Cortex of kidney (tissue), 1 donor: Measurements from ENCODE around the gene KAZN.

Experiments
- DNase-seq: peaks from one replicate; lab custom pipeline; 2025; lab: John Stamatoyannopoulos, UW

KAZN gene

DNA sequence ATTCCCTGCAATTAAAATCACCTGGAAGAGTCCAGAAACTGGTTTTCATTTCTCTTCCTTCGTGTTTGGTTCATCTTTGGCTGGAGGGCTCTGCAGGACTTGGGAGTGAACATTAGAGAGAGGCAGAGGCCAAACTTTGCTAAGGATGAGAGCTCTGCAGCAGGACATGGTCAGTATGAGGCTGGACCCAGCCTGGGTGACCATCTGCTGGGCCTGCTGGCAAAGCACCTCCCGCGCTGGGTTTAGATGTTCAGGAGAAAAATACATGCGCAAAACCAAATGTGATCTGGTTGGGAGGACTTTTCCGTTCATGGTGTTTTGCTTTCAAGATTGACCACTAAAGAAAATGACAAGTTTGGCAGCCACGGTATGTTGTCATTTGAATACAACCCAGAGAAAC is 15.9 kb downstream of the KAZN start:
- no peak for DNase-seq

DNA sequence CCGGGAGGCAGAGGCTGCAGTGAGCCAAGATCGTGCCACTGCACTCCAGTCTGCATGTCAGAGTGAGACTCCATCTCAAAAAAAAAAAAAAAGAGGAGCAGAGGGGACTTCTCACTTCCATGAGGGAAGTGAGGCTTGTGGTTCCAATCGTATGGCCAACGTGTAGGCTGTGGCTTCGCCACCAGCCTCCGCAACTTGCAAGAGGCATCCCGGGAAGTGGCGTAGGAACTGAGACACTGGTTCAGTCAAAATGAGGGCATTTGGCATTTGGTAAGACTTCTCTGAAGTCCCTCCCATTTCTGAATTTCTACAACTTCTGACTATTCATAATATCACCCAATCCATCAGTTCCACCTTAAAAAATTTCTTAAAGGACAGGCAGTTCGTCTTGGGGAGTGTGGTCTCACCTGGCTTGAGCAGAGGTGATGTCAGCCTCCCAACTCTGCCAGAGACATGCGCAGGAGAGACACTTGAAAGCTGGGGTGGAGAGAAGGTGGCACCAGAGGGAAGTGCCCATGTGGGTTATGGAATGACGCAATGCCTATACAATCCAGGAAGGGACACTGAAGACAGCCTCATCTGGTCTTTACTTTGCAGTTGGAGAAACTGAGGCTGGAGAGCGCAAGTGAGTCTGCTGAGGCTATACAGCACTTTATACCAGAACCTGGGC is 17.2 kb downstream of the KAZN start:
- no peak for DNase-seq

DNA sequence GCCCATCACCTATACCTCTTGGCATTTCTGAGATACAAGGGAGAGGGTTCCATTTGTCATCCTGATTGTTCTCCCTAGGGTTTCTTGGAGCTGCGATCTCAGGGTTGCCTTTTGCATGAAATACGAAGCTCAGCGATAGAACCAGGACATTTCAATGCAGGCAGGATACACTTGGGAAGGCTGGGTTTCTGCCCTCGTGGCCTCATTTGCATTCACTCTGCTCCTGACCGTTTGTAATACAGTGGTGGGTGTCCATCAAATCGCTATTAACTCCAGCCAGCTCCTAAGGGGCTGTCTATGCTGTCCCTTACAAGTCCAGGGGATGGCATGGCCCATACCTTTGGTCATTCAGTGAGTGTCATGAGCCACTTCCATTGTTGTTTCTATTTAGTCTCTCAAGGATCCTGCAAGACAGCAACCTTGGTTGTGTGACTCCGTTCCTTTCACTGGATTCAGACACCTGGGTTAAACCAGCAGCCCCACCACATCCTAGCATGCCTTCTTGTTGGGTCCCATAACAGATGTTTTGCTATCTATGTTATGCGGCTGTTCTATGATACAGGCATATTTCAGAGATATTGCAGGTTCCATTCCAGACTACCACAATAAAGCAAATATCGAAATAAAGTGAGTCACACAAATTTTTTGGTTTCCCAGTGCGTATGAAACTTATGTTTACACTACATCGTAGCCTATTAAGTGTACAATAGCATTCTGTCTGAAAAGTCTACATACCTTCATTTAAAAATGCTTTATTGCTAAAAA is 18.3 kb downstream of the KAZN start:
- no peak for DNase-seq

DNA sequence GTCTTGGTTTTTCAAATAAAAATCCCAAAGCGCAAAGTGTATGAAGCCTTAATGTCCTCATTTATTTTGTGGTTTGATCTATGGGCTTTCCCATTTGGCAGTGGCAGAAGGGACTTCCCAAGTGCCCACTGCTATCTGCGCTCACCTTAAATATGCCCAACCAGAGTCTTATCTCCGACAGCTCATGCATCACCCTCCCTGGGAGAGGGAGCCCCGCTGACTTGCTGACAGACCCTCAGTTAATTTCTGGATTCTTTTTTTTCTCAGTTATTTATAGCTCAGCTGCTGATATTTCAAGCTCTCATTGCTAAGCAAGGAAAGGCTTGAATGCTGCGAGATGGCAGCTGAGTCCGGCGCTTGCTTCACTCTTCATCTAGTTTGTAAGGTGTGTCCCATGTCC is 19.3 kb downstream of the KAZN start:
- DNase-seq = no peak

DNA sequence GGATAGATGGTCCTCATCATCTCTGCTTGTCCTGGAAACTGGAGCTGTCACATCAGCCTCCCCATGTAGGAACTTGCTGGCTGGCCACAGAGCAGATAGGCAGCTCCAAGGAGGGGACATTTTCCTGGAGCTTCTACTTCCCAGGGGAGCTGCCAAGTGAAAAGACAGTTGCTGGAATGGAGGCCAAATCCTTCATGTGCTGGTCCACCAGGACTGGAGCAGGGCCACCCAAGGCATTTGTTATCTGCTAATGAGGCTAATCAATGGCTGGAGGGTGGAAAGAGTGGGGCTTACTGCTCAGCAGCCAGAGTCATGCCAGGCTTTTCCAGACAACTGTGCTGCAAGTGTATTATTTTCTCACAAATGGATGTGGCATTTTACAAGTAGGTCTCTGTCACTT is 22.5 kb downstream of the KAZN start:
- DNase-seq = no peak

DNA sequence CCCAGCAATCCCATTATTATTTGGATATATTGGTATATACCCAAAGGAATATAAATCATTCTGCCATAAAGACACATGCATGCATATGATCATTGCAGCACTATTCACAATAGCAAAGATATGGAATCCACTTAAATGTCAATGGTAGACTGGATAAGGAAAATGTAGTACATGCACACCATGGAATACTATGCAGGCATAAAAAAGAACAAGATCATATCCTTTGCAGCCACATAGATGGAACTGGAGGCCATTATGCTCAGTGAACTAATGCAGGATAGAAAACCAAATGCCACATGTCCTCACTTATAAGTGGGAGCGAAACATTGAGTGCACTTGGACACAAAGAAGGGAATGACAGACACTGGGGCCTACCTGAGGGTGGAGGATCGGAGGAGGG is 24.6 kb downstream of the KAZN start:
- DNase-seq = no peak

DNA sequence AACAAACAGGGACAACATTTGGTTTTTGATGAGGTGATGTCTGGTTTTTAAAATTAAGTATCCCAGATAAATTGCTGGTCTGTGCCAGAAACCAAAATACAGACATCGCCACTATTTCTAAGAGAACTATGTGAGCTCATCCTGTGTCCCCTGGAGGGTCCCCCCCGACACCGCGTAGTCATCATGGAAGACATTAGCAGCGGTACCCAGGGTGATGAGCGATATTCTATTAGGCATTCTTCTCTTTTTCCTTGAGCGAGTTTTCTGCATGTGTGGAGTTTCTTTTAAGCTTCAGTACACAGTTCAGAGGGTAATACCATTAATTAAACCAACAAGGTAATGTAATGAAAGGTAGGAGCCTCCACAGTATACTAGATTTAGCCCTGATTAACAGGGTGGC is 26.5 kb downstream of the KAZN start:
- no peak for DNase-seq

DNA sequence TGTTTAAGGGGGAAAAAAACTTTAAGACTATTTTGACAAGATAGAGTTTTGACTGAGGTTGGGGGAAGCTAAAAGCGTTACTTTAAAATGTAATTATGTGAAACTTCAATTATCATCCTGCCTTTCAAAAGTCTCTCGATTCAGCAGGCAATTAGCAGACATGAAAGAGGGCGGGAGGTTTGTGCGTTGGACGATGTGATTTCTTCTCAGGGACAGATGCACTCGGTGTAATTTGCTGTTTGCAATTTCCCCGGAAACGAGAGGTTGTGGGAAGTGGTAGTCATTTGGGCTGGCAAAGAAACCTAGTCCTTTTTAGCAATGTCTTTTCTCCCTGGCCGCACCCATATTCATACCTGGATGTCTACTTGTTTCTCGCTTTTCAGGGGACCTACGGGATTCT is 27.1 kb downstream of the KAZN start:
- no peak for DNase-seq

DNA sequence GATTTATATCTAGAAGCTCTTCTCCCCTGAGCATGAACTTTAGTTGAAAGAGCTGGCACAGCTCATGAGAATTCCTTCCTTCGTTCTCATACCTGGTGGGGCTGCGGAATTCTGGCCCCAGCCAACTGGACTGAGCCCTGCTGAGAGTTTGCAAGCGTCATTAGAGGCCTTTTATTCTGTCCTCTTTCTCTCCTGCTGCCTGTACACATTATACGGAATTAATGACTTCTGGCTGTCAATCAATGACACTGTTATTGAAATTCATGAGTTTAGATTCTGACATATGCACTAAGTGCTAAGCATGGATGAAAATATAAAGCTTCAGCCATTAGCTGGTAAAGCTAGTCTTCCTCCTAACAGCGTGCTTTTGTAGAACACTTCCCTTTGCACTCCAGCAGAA is 27.5 kb downstream of the KAZN start:
- no peak for DNase-seq

DNA sequence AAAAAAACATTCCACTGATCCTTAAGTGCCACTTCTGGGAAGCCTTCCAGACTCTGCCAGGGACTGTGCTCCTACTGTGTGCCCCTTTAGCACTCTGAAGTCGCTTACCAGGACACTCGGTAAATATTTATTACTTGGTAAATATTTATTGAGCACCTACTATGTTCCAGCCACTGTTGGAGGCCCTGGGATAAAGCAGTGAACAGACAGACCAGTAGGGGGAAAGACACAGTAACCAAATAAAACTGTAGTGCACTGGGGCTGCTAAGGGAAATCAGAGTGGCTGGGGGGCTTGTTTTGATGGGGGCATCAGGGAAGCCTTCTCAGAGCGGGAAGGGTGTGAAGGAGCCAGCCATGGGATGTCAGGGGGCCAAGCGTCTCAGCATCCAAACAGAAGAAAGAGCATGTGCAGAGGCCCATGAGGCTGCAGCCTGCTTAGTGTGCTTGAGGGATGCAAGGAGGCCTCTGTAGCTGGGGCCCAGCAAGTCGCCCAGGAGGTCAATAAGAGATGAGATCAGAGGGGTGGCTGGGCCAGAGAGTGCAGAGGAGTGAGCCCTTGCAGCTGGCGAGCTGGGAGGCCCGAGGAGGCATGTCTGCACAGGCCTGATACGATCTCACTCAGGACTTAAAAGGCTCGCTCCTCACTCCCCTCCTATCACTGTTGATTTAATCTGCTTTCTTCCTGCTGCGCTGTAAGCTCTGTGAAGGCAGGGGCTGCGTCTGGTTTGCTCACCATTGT is 28.6 kb downstream of the KAZN start:
- DNase-seq = no peak

DNA sequence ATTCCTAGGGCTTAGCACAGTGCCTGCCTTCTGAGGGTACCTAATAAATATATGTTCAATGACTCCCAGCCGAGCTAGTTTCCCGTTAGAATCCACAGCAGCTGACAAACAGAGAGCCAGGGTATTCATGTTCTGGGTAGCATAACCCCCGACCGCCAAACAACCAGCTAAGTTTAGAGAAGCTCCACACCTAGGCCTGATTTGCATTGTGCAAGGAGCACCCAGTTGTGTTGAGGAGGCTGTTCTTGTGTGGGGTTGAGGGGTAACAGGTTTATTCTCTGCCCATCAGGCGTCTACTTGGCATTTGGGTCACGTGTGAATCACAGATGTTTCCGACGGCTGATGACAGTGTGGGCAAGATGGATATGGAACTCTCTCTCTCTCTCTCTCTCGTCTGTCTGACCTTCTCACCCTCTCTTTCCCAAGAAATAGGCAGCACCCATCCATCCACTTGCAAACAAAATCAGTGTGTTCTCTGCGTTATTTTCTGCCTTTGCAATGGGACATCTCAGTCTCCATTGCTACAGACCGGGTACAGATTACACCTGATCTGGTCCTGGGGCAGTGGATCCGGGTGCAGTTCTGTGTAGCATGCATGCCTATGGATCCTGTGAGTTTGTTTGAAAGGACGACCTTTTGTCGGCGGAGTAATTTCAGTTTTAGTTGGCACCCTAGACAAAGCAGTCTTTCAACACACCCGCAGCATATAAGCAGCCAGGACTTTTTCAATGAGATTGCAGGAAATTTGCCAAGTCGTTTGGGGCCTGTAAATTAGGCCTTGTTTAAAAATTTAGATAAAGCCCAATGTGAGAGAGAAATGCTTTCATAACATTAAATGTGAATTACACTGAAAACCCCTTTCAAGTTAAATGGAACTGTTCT is 29.4 kb downstream of the KAZN start:
- DNase-seq = no peak

DNA sequence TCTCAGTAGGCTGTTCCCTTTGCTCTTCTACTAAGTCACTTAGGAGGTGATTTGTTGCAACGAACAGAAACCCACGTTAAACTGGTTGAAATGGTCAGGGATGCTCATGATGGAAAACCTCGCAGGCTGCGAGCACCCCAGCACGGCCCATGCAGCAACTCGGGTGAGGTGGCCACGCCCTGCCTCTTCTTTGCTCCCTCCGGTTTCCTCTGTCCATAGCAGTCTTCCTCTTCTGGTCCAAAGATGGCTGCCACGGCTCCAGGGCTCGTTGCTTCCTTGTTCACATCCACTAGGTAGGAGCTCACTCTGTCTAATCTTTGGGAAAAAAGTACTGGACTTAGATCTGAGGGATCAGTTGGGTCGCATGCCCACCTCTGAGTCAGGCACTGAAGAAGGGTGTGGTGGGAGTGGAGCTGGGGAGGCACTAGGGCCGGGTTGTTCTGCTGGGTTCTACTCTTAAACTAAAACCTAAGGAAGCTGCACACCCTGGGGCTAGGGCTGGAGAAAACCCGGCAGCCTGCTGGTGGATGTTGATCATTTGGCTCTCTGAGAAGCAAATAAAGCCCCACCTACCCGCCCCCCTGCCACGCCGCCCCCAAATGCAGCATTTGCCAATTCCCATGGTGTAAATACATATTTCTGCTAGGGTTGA is 31.0 kb downstream of the KAZN start:
- no peak for DNase-seq

DNA sequence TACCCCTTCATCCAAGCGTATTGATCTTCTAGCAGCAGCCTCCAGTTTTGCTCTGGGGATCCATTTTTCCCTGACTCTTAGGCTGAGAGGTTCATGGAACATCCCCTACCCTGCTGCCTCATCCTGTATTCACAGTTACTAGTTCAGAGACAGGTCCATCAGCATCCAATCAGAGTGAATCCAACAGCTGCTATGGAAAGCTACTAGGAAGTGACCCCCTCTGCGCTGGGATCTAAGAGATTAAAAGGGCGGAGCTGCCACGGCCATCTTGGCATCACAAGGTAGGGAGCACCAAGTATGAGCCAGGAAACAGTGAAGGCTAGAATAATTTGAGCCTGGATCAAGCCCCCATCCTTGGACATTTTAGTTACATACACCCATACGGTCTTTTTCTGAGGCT is 32.5 kb downstream of the KAZN start:
- no peak for DNase-seq

DNA sequence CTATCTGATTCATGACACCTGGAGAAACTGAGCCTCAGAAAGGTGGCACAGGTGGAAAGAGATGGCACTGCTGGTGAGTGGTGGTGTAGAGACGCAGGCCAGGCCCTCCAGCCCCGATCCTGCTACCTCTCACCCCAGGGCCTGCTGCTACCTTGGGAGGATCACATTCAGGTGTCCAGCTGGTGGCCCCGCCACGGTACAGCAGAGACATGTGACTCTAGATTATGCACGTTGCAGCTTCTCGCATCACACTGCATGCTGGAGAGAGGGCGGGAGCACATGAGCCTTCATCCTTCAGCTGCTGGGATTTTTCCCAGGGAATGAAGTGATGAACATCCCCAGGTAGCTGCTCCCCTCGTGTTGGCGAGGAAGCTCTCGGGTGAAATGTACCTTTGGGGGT is 32.9 kb downstream of the KAZN start:
- DNase-seq = no peak

DNA sequence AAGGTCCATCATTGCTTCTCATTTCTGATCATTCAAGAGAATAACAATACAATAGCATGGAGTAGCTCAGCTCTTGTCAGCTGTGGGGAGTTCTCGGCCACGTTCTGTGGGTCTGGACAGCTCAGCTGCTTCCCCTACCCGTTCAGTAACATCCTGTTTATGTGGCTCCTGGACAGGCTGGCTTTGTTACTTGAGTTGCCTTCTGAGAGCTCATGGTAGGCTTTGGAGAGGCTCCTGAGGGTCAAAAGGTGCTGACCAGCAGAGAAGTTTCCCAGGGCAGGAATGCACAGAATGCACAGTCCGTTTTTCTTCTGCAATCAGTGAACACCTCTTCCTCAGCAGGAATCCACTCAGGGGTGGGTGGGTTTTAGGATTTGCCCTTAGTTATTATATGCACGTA is 36.0 kb downstream of the KAZN start:
- DNase-seq = no peak

DNA sequence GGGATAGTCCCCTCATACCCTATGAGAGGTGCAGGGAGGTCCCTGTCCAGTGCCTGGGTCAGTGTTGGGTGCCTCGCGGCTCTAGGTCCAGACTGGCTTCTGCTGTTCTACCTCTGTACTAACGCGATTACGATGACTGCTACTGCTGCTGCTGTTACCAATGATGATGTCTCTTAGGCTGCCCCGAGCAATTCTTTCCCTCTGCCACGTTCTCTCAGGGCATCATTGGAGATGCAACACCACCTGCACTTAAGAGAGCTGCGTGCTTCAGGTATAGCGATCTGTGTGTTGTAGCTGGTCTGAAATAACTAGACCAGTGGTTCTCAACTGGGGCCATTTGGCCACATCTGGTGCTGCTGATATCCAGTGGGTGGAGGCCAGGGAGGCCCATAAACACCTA is 36.9 kb downstream of the KAZN start:
- no peak for DNase-seq

DNA sequence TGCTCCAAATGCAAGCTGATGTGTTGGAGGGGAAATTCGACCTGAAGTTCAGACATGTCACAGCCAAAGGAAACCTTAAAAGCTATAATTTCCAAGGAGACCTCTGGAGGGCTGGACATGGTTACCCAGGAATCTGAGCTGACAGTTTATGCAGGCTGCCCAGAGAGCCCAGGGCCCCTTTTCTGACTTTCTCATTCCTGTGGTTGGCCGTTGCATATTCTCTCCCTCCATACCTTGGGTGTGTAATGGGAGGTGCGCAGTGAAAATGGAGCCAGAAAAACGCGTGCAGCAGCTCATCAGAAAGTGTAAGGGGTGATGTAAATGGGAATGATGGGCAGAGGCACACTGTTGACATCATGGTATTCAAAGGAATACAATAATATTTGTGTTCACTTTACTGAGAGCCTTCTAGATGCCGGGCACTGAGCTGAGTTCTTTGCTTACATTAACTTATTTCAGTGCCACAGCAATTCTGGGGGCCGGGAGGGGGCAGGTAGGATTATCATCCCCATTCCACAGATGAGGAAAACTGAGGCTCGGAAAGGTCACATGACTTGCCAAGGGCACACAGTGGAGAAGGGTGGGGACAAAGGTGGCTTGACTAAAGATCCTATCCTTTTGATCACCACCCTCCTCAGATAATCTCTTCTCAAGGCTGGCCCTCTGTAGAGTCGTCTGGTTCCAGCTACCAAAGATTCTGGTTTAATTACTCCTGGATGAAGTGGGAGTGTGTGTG is 38.6 kb downstream of the KAZN start:
- no peak for DNase-seq

DNA sequence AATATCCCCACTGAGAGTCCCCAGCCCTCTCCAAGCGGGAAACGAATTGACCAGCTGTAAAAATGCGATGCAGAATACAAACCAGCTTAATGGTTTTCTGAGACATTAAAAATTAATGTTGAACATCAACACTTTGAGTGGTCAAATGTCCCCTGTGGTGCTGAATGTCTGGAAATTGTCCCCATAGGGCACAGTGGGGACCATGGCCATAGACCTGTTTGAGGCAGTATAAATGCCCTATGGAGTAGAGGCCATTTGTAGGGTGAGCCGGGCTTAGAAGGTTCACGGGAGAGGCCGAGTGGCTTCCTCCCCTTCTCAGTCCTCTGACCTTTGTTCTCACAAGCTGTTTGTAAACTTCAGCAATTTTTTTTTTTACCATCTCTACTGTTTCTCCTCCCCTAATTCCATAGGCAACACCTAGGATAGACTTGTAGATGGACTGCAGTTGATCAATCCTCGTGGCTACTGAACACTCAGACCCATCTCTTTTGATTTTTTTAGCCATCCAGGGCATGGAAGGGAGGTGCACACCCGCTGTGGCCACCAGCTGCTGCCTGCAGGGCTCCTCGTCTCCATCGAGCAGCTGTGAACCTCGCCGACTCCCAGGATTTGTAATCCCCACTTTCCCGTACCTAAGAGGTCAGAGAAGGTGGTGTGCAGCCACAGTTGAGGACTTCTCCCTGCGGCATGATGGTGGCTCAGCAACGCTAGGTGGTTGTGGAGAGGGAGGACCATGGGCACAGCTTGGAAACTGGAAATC is 41.0 kb downstream of the KAZN start:
- DNase-seq = no peak

DNA sequence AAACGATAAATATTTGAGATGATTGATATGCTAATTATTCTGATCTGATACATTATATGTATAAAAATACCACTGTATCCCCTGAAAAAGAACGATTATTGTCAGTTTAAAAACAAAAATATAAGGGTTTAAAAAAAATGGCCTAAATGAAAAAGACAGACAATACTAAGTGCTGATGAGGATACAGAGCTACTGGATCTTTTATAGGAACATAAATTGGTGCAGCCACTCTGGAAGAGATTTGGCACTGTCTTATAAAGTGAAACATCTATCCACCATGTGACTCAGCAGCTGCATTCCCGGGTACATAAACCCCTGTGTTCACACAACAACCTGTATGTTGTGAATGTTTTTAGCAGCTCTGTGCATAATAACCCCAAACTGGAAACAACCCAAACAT is 44.2 kb downstream of the KAZN start:
- no peak for DNase-seq

DNA sequence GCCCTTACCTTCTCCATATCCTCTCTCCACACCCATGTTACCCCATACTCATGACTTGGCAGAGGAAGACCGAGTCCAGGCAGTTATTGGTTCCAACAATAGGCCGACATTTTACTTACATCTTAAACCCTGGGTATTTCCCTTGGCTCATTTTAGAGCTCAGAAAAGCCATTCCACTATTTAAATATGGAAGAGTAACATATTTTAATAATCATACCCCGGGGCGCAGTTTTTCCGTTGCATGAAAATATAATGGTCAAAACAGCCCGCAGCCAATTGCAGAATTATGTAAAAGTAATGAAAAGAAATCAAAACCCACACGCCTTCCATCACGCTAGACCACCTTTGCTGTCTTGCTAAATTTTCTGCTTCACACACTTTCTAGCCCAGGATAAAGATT is 48.5 kb downstream of the KAZN start:
- no peak for DNase-seq
